Stimulated activated naive B cell treated with anti-CD40 and anti-IgM and Interleukin-4, amounts not matched to agents 10 μg/mL and 1 μg/mL and 100 μg/mL, for 72 hours (primary cell): ENCODE data around the gene LRRC75A.
A peak's percentile ranks its signal among the peaks of the same experiment; 100 is the strongest.
"Not testable (repeated sequence)": the region's sequence is repeated elsewhere in the genome, so short reads cannot be mapped to it uniquely, and the experiment has no call there.

Experiments
- ATAC-seq, 2 donors: fragments of 150-1000 bp; cut with Tn5 transposase; replicated peaks; 2 replicates each; pipeline ENCODE4 v1.10.0; 2021; ENCODE audit warnings: moderate library complexity in 1 of 2
- DNase-seq: peaks from one replicate; pipeline ENCODE4 v3.0.0; 2021
- H3K27ac Mint-ChIP-seq: one replicate; pipeline ENCODE4 v1.8.0; 2022; ENCODE audit warnings: mild to moderate bottlenecking, mixed read lengths
- H3K27me3 Mint-ChIP-seq, 2 donors: one replicate each; pipeline ENCODE4 v1.8.0; 2022; ENCODE audit warnings: mixed read lengths in 2 of 2
- H3K36me3 Mint-ChIP-seq, 2 donors: one replicate each; pipeline ENCODE4 v1.8.0; 2022; ENCODE audit warnings: mixed read lengths in 2 of 2, mild to moderate bottlenecking in 1 of 2
- H3K4me1 Mint-ChIP-seq, 2 donors: one replicate each; pipeline ENCODE4 v1.8.0; 2022; ENCODE audit warnings: mixed read lengths in 2 of 2, mild to moderate bottlenecking in 1 of 2
- H3K4me3 Mint-ChIP-seq, 2 donors: one replicate each; pipeline ENCODE4 v1.8.0; 2022; ENCODE audit warnings: mild to moderate bottlenecking in 2 of 2, mixed read lengths in 2 of 2, moderate library complexity in 1 of 2
- H3K9me3 Mint-ChIP-seq, 2 donors: one replicate each; pipeline ENCODE4 v1.8.0; 2022; ENCODE audit warnings: mixed read lengths in 2 of 2, mild to moderate bottlenecking in 1 of 2

Gene LRRC75A

DNA sequence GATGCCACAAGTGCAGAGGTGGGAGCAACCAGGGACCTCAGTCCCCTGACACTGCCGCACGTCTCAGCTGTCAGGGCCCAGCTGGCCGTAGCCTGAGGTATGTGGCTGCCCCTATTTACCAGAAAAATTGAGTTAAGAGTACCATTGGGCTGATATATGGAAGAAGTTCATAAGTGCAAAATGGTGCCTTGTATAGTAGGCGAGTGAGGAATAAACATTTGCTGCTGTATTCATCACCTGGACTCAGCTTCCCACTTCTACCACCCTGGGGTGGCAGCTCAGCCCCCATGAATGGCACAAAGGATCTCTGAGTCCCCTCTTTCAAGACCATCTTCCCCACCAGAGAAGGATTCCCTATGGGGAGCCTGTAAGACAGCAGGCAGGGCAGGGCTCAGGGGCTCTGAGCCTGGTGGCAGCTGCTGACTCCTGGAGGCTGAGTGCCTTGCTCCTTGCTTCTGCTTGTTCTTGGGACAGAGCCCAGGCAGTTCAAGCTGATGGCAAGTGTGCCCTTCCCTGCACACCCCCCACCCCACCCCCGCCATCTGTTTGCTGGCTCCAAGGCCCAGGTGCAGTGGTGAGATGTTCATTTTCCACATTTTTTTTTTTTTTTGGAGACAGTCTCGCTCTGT, 47.6 kb downstream of the LRRC75A start:
- Mint-ChIP-seq H3K27ac (peak overlapping the region; percentile 56), H3K4me1 (peaks cover 28 to 54% of the 10 kb centered on the region in 2 donors), H3K36me3 (peaks cover 65 to 87% of the 10 kb centered on the region in 2 donors), H3K4me3 (no peak overlapping the region), H3K27me3 (no peaks in the 10 kb centered on the region), H3K9me3 (no peaks in the 10 kb centered on the region)
- DNase-seq (no peak), ATAC-seq (no peak)

- H3K9me3 Mint-ChIP-seq: no peaks in the 10 kb centered on the region
- no peaks in the 10 kb centered on the region for H3K27me3 Mint-ChIP-seq
- H3K27ac Mint-ChIP-seq: peak overlapping the region; percentile 56
- H3K36me3 Mint-ChIP-seq: peaks cover 66 to 88% of the 10 kb centered on the region in 2 donors
- no peak for ATAC-seq
- peak overlapping the region in 1 of 2 donors; percentile 17 for H3K4me3 Mint-ChIP-seq
- no peak for DNase-seq
- H3K4me1 Mint-ChIP-seq: peaks cover 27 to 54% of the 10 kb centered on the region in 2 donors
These were observed 48.3 kb downstream of the LRRC75A start for GRCh38 chr17:16443511-16444257.

GRCh38 chr17:16442594-16443510, 49.1 kb downstream of the LRRC75A start:
- Mint-ChIP-seq H3K27me3 (no peaks in the 10 kb centered on the region), H3K4me3 (peak overlapping the region; percentile 48 to 53), H3K9me3 (no peaks in the 10 kb centered on the region), H3K36me3 (peaks cover 66 to 84% of the 10 kb centered on the region in 2 donors), H3K27ac (peak overlapping the region; percentile 88), H3K4me1 (peaks cover 29 to 61% of the 10 kb centered on the region in 2 donors)
- no peak for ATAC-seq
- no peak for DNase-seq

- DNase-seq (no peak), ATAC-seq (no peak)
- Mint-ChIP-seq H3K4me1 (peaks cover 31 to 65% of the 10 kb centered on the region in 2 donors), H3K27ac (peak overlapping the region; percentile 88), H3K4me3 (peak overlapping the region; percentile 53 to 73), H3K27me3 (no peaks in the 10 kb centered on the region), H3K9me3 (no peaks in the 10 kb centered on the region), H3K36me3 (peaks cover 65 to 83% of the 10 kb centered on the region in 2 donors)
These were observed 49.9 kb downstream of the LRRC75A start for GRCh38 chr17:16442141-16442540.

- H3K27ac Mint-ChIP-seq: peak overlapping the region; percentile 51
These were observed 50.9 kb downstream of the LRRC75A start for GRCh38 chr17:16440901-16441629.

DNA sequence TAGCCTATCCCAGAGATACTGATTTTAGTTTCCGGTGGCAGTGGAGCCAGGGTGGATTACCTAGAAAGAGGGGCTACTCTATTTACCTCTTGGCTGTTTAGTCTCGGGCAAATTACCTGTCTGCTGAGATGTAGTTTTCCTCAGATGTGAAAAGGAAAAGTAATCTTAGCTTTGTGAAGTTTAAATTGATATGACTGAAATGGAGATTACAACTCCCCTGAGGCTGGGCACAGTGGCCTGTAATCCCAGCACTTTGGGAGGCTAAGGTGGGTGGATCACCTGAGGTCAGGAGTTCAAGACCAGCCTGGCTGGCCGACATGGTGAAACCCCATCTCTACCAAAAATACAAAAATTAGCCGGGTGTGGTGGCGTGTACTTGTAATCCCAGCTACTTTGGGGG, 51.6 kb downstream of the LRRC75A start:
- not testable (repeated sequence) for H3K27me3 Mint-ChIP-seq, H3K9me3 Mint-ChIP-seq, DNase-seq, ATAC-seq
- peaks cover 39 to 68% of the 10 kb centered on the region in 2 donors for H3K4me1 Mint-ChIP-seq
- H3K4me3 Mint-ChIP-seq: peak overlapping the region; percentile 97 to 100
- H3K36me3 Mint-ChIP-seq: peaks cover 59 to 79% of the 10 kb centered on the region in 2 donors
- peak overlapping the region; percentile 100 for H3K27ac Mint-ChIP-seq

More at GRCh38 chr17:16440901-16441629, 50.9 kb downstream of the LRRC75A start:
- peaks cover 34 to 66% of the 10 kb centered on the region in 2 donors for H3K4me1 Mint-ChIP-seq
- H3K4me3 Mint-ChIP-seq: peak overlapping the region; percentile 50 to 97
- ATAC-seq (no peak), DNase-seq (no peak)
- no peaks in the 10 kb centered on the region for H3K27me3 Mint-ChIP-seq
- no peaks in the 10 kb centered on the region for H3K9me3 Mint-ChIP-seq
- peaks cover 61 to 80% of the 10 kb centered on the region in 2 donors for H3K36me3 Mint-ChIP-seq

DNA sequence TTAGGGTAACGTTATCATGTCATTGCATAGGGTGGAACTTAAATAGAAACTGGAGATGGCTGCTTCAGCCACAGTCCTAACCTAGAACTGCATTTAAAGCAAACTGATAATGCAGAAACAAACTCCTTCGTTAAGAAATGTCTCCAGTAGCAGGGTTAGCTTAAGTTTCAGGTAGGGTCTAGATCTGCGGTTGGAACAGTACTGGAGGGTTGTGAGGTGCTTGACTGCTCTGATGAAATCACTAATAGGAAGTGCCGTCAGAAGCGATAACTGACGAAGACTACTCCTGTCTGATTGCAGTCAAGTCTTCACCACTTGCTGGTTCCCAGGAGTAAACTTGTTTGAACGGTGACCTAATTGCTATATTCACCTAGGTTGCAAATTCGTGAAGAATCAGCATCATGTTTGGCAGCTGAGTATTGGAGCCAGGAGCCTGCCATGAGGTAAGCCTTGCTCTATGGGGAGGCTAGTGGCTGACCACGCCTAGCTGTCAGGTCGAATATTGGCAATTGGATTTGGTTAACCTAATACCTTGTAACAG, 52.1 kb downstream of the LRRC75A start:
- Mint-ChIP-seq H3K4me1 (peaks cover 39 to 73% of the 10 kb centered on the region in 2 donors), H3K36me3 (peaks cover 56 to 77% of the 10 kb centered on the region in 2 donors), H3K9me3 (no peaks in the 10 kb centered on the region), H3K4me3 (peak overlapping the region; percentile 97 to 100), H3K27me3 (no peaks in the 10 kb centered on the region), H3K27ac (peak overlapping the region; percentile 100)
- DNase-seq (no peak), ATAC-seq (no peak)

DNA sequence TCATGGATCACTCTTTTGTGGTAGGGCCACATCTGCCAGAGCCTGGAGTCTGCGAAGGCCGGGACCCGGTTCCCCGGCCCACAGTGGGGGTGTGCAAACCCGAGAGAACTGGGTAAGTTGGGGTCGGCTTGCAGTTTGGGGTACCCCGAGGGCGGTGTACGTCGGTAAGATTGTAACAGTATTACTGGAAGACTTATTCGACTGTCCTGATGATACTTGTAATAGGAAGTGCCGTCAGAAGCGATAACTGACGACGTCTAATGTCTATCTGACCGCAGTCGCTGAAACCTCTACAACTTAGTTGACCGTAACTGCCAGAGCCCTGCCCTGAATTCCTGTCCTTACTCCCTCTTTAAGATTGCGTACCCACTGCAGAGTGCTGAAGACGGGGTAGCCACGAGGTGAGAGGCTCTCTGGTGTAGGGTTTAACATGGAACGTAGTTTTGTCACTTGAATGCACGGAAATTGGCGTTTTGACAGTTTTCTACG, 52.6 kb downstream of the LRRC75A start:
- peaks cover 56 to 72% of the 10 kb centered on the region in 2 donors for H3K36me3 Mint-ChIP-seq
- no peaks in the 10 kb centered on the region for H3K27me3 Mint-ChIP-seq
- H3K4me3 Mint-ChIP-seq: peak overlapping the region; percentile 97 to 100
- peak overlapping the region; percentile 100 for H3K27ac Mint-ChIP-seq
- DNase-seq: no peak
- peaks cover 39 to 74% of the 10 kb centered on the region in 2 donors for H3K4me1 Mint-ChIP-seq
- no peaks in the 10 kb centered on the region for H3K9me3 Mint-ChIP-seq
- peak; percentile 17 to 21 for ATAC-seq

DNA sequence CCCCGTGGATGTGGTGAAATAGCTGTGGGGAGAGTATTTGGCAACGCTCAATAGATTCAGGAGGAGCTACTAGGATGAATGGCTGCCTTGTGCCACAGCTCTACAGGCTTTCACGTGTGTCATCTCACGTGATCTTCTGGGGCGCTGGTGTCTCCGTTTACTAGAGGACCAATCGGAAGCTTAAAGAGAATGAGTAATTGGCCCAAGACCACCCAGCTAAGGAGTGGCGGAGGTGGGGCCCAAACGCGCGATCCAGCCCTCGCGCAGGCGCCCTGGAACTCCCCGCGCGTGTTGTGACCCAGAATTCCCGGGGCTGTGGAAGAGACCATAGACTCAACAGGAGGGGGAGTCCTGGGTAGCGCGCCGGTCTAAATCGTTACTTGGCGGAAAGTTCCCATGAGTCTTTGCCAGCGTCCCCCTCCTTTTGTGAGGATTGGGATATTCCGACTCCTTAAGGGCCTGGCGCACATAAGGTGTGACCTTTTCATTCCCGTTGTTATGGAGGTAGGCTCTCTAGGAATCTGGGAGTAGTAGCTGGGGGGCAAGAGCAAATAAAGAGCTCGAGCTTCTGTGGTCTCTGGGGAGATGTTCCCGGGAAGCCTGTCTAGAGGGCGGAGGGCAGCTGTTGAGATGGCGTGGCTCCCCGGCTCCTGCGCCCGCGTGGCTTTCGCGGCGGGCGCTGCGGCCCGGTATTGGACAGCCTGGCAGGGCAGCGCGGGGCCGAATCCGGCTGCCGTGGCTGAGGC, 53.3 kb downstream of the LRRC75A start:
- peak overlapping the region; percentile 97 to 100 for H3K4me3 Mint-ChIP-seq
- DNase-seq: peak; percentile 96
- peak overlapping the region; percentile 100 for H3K27ac Mint-ChIP-seq
- peaks cover 36 to 67% of the 10 kb centered on the region in 2 donors for H3K4me1 Mint-ChIP-seq
- H3K9me3 Mint-ChIP-seq: no peaks in the 10 kb centered on the region
- H3K36me3 Mint-ChIP-seq: peaks cover 52 to 66% of the 10 kb centered on the region in 2 donors
- no peaks in the 10 kb centered on the region for H3K27me3 Mint-ChIP-seq
- ATAC-seq: peak; percentile 89 to 90

DNA sequence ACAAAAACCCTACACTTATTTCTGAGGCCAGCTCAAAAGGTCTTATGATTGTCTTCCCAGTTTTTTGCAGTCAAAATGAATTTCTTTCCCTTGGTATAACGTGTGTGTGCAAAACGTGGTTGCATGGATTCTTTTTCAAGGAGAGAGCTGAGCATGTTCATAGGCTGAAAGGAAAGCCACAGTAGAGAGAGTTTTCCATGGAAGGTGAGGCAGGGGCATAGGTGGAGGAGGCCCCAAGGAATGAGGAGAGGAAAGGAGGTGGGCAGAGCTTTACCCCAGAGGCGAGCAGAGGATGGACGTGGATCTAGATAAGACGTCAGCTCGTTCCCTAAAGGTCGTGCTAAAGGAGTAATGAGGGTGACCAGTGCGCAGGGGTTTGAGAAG, 53.8 kb downstream of the LRRC75A start:
- peaks cover 53 to 68% of the 10 kb centered on the region in 2 donors for H3K36me3 Mint-ChIP-seq
- no peaks in the 10 kb centered on the region for H3K9me3 Mint-ChIP-seq

GRCh38 chr17:16437083-16437482, 54.9 kb downstream of the LRRC75A start:
- H3K4me1 Mint-ChIP-seq: peaks cover 24 to 51% of the 10 kb centered on the region in 2 donors
- no peaks in the 10 kb centered on the region for H3K27me3 Mint-ChIP-seq
- DNase-seq: no peak
- no peak for ATAC-seq
- peaks cover 49 to 68% of the 10 kb centered on the region in 2 donors for H3K36me3 Mint-ChIP-seq
- no peaks in the 10 kb centered on the region for H3K9me3 Mint-ChIP-seq
- no peak overlapping the region for H3K4me3 Mint-ChIP-seq
- peak overlapping the region; percentile 59 for H3K27ac Mint-ChIP-seq

More for the DNA sequence above, 53.8 kb downstream of the LRRC75A start:
- Mint-ChIP-seq H3K4me1 (peaks cover 35 to 62% of the 10 kb centered on the region in 2 donors), H3K4me3 (peak overlapping the region; percentile 97 to 100), H3K27me3 (no peaks in the 10 kb centered on the region), H3K27ac (peak overlapping the region; percentile 100)
- peak in 1 of 2 donors; percentile 10 for ATAC-seq
- no peak for DNase-seq

DNA sequence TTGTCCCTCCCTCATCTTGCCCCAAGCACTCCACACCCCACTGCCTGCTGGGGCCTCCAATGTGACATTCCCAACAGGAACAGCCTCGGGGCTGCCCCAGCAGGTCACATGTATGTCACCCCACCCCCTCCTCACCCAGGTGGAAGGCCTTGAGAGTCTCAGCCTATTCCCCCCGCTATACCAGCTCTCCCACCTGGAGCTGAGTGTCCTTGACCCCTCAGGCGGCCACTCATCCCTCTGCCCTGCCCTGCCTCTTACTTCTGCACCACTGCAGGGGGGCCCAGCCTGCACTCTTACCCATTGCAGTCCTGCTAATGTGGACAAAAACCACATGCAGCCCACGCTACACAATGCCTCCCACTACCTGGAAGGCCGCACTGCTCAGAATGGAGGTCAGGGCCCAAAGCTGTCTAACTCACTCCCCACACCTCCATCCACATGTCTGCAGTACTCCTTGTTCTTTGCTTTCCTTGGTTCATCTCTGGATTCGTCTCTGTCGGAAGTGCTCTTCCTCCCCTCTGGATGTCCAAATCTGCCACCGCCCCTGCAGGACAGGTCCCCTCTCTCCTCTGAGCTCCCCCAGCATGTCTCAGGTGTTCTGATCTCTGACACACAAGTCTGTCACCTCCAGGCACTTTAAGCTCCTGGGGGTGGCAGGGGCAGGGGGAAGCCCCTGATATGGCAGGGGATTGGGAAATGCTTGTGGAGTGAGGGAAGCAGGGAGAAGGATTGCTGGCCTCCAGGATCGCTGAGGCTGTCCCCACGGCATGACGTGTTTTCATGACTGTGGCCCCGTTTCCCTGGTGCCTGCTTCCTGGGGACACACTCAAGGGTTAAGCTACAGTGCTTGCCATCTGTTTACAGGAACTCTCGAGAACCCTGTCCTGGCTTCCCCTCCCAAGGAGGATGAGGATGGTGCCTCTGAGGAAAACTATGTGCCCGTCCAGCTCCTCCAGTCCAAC, 55.8 kb downstream of the LRRC75A start:
- no peak overlapping the region for H3K4me3 Mint-ChIP-seq
- no peaks in the 10 kb centered on the region for H3K27me3 Mint-ChIP-seq
- ATAC-seq (no peak), DNase-seq (no peak)
- no peaks in the 10 kb centered on the region for H3K9me3 Mint-ChIP-seq
- peak overlapping the region; percentile 88 for H3K27ac Mint-ChIP-seq
- H3K4me1 Mint-ChIP-seq: peaks cover 22 to 42% of the 10 kb centered on the region in 2 donors
- peaks cover 46 to 65% of the 10 kb centered on the region in 2 donors for H3K36me3 Mint-ChIP-seq
